NCI-H2171 treated with DMSO at 0.1 percent for 48 hours (cell line): Measurements from ENCODE around the gene CCDC184.

Experiments used
- DNase-seq: peaks from one replicate; lab custom pipeline; 2025; lab: John Stamatoyannopoulos, UW

Gene CCDC184

DNA sequence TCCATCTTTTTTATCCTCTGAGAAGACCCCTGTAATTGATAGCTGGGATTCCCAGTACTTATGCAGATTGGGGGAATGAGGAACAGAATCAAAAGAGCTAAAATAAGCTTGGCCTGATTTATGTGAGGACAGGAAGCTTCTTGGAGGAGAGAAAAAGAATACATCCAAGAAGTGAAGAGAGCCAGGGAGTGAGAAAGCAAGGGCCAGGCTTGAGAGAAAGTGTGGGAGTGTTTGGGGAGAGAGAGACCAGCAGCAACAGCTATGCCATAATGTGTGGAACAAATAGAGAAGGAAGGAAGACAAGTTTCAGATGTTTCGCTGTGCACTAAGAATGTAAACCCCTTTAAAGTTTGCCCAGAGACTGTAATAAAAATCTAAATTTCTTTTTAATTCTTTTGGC is 4.0 kb upstream of the CCDC184 start:
- no peak for DNase-seq

DNA sequence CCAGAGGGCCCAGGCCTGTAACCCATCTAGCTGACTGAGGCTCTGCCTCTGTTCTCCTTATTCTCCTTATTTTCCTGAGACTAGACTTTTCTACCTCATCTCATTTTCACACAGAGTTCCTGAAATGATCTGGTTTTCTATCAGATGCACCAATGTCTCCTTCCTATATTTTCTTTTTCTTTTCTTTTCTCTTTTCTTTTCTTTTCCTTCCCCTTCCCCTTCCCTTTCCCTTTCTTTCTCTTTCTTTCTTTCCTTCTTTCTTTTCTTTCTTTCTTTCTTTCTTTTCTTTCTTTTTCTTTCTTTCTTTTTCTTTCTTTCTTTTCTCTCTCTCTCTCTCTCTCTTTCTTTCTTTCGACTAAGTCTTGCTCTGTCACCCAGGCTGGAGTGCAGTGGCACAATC is 3.0 kb upstream of the CCDC184 start:
- DNase-seq, result no peak

GRCh38 chr12:48180857-48181495 is 2.5 kb upstream of the CCDC184 start:
- DNase-seq, result no peak

GRCh38 chr12:48182631-48183030 is 813 bp upstream of the CCDC184 start:
- no peak for DNase-seq

GRCh38 chr12:48183876-48184548 is 568 bp downstream of the CCDC184 start:
- no peak for DNase-seq

- no peak for DNase-seq
These were observed 1.1 kb downstream of the CCDC184 start for GRCh38 chr12:48184549-48184922.

GRCh38 chr12:48185181-48185919 is 1.9 kb downstream of the CCDC184 start:
- no peak for DNase-seq

DNA sequence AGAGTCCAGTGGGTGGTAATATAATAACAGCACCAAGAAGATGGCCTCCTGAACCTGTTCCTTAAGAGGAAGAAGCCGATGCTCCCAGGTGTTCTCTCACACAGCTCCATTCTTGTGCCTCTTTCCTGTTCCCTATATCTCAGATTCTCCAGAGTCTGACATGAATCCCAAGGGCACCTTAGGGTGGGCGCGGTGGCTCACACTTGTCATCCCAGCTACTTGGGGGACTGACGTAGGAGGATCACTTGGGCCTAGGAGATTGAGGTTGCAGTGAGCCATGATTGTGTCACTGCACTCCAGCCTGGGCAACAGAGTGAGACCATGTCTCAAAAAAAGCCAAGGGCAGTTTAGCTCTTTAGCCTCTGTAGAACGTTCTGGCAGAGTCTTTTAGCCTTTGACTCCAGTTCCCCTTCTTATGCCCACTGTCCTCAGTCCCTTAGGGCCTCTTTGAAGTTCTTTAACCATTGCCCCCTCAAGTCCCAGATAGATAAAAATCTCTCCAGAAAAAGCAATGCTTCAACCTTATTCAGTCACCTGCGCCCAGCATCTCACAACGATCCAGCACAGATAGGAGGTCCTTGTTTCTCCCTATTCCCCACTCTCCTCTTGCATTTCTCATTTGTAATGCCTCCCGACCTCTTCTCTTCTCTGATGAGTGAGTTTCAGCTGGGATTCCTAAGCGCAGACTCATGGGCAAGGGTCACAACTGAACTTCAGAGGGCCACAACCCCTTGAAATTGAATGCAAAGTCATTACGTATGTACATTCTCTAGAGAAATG is 4.7 kb downstream of the CCDC184 start:
- DNase-seq, result no peak

DNA sequence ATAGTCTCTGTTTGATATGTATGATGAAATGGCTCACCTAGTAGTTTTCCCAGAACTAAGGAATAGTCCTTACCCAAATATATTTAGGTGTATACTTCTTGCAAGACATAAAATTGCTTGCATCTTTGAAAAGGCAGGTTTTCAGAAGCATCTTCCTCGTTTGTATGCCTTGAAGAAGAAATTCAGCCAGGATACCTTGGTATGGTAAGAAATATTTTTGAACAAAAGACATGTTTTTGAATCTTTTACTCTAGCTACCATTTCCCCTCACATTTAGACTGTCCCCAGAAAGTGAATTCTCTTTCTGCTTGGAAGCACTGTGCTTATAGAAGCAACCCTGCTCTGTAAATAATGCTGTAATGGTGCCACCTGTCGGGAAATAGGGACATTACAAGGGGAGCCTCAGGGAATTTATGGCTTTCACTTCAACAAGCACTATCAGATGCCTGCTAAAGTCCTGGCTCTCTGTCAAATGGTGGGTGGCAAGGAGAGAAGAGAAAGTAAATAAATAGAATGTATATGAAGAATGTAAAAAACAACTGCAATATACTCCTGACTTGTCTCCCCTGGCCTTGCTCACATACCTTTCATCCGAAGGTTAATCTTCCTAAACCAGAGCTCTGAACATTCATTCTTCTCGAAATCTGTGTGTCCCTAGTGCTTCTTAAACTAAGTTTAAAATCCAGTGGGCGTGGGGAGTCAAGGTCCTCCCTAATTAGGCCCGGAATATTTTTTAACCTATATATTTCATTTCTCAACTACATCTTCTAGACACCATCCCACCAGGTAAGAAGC is 6.1 kb downstream of the CCDC184 start:
- DNase-seq, result peak; percentile 64

GRCh38 chr12:48191096-48191495 is 7.7 kb downstream of the CCDC184 start:
- DNase-seq, result no peak

DNA sequence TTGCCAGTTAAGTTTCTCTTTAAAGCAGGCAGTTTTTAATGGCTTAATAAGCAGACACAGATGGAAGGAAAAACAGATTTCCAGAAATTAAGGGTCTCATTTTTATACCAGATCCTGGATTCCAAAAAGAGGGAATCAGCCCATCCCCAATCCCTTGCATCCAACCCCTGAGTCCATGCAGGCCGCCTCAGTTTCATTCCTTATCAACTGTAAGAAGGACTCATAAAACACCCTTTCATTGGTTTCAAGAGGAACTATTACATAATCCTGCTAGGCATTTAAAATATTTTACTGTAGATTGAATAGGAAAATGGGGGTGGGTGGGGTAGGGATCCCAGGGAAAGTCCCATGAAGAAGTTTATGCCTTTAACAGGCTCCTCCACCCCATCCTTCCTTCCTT is 9.4 kb downstream of the CCDC184 start:
- DNase-seq, result no peak

GRCh38 chr12:48193623-48194022 is 10.2 kb downstream of the CCDC184 start:
- no peak for DNase-seq

GRCh38 chr12:48194799-48195201 is 11.4 kb downstream of the CCDC184 start:
- DNase-seq, result no peak

DNA sequence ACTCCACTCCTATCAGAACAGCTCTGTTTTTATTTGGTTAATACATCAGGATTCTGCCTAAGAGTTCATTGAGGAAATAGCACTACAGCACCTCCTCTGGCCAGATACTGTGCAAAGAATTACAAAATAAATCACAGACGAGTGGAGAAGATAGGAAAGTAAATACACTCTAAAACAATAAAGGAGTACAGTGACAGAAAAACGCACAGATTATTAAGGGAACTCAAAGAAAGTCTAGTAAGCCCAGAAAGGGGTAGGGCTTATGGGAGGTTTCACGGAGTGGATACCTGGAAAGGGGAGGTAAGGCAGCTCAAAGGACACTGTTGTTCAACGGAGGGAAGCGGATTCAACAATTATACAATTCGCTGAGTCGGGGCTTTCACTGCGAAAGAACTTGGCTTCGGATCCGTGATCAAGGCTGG is 14.1 kb downstream of the CCDC184 start:
- no peak for DNase-seq

- DNase-seq, result no peak
These were observed 14.7 kb downstream of the CCDC184 start for GRCh38 chr12:48197971-48198671.

- DNase-seq, result no peak
These were observed 15.2 kb downstream of the CCDC184 start for GRCh38 chr12:48198672-48198971.

DNA sequence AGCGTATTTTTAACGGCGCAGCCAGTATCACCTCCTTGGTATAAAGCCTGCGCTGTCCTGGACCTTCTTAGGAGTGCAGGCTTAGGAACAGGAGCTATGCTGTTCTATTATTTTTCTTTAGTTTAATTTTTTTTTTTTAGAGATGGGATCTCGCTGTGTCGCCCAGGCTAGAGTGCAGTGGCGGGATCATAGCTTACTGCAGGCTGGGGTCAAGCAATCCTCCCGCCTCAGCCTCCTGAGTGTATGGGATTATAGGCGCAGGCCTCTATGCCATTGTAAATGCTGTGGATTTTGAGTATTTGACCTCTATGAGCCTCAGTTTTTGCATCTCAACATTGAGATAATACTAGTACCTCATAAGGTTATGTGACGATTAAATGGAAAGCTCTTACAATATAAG is 15.5 kb downstream of the CCDC184 start:
- DNase-seq, result no peak

DNA sequence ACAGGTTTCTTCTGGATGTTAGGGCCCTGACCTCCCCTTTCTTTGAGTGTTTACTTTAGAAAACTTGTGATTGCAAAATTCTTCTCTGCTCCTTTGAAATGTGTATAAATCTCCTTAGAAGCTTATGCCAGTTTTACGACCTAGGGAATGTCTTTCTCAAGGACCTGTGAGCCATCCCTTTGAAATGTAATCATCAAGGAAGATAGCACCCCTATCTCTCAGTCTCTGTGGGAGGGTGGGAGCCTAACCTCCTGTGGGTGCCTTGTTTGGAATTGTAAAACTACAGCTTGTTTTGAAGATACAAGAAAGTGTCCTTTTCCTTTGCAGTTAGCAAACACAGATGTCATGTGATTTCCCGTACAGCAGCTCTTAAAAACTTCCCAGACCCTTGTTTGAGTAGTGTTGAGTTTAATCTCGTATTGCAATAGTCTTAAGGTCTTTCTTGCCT is 16.4 kb downstream of the CCDC184 start:
- no peak for DNase-seq

GRCh38 chr12:48201091-48201490 is 17.6 kb downstream of the CCDC184 start:
- no peak for DNase-seq

DNA sequence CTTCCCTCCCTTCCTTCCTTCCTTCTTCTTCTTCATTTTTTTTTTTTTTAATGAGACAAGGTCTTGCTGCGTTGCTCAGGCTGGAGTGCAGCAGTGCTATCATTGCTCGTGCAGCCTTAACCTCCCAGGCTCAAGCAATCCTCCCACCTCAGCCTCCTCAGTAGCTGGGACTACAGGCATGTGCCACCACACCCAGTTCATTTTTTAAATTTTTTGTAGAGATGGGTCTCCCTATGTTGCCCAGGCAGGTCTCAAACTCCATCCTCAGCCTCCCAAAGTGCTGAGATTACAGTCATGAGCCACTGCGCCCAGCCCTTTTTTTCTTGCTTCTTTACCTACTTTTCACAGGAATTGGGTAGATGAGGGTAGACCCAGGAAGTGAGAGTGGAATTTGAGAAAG is 18.1 kb downstream of the CCDC184 start:
- DNase-seq, result no peak

DNA sequence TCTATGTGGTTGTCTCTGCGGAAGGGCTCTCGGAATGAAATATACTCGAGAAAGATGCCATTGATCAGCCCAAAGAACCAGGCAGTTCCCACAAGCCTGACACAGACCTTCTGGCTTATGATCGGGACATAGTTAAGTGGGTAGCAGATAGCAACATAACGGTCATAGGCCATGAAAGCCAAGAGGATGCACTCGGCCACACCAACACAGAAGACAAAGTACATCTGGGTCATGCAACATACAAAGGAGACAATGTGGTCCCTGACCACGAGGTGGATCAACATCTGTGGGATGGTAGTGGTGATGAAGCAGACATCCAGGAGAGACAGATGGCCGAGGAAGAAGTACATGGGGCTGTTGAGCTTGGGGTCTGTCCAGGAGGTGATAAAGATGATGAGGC is 19.3 kb downstream of the CCDC184 start:
- no peak for DNase-seq
